Mesenteric fat pad (tissue), 1 donor: ENCODE measurements around the gene LRRC52. TPM values are rescaled to one million over a fixed set of nuclear protein-coding genes. Genes with fewer than 3 reads are reported as not detected.

Experiments
- DNase-seq: peaks from one replicate; pipeline ENCODE4 v3.0.0-alpha.2; 2020; ENCODE audit warnings: low spot score
- total RNA-seq: library from RNA; stranded (reverse); fragmentation: NEBNext Ultra II Directional; extraction: Animal tissue kit (Norgen Biotek cat#: 25700); gene quantifications from one replicate; pipeline ENCODE4 v1.2.1, GENCODE V29; 2021
- donor health status: DM: yes; HTN: yes; CAD: no.

Gene LRRC52
- total RNA-seq, 1 donor from 2014 or later = not detected

GRCh38 chr1:165537356-165538109, 6.3 kb upstream of the LRRC52 start:
- no peak for DNase-seq

DNA sequence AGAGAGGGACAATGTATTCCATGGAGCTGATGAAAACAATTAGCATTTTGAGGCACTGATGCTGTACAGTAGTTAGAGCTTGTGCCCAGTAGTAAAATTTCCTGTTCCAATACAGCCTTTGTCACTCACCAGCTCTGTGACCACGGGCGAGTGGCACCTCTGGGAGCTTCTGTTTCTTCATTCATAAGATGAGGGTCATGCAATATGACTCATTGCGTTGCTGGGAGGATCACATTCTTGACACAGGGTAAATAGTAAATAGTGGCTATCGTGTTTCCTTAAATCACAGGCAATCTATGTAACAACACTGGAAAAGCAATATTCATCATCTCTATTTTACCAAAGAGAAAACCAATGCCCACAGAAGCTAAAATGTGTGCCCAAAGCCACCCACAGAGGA, 4.5 kb upstream of the LRRC52 start:
- DNase-seq = no peak

GRCh38 chr1:165539908-165540307, 3.9 kb upstream of the LRRC52 start:
- DNase-seq = no peak

DNA sequence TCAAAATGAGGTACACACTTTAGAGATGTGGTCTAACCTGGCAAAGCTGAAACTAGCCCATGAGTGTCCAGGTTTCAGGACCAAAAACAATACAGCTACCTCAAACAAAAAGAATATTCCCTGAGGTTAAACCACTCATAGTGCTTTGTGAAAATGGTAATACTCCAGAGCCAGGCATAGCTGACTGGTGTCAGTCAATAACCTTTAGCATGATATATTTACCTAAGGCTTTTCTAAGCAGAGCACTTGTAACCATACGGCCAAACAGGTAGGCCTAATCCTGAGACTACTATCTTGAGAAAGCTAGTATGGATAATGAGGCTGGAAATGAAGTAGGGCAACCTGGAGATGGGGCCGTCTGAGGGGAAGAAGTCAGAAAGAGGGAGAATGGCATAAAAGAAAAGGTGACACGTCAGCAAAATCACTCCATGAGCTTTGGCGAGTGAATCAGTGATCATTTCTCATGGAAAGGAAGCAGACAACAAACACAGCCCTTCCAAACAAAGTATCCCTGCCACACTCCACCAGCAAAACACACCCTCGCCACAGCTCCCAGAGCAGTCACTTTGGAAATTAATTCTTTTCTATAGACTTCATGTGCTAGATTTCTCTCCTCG, 1.7 kb upstream of the LRRC52 start:
- DNase-seq = no peak

GRCh38 chr1:165542647-165543046, 1.2 kb upstream of the LRRC52 start:
- no peak for DNase-seq

GRCh38 chr1:165544996-165545395, 1.2 kb downstream of the LRRC52 start:
- no peak for DNase-seq

- no peak for DNase-seq
These were observed 2.2 kb downstream of the LRRC52 start for GRCh38 chr1:165545974-165546373.

DNA sequence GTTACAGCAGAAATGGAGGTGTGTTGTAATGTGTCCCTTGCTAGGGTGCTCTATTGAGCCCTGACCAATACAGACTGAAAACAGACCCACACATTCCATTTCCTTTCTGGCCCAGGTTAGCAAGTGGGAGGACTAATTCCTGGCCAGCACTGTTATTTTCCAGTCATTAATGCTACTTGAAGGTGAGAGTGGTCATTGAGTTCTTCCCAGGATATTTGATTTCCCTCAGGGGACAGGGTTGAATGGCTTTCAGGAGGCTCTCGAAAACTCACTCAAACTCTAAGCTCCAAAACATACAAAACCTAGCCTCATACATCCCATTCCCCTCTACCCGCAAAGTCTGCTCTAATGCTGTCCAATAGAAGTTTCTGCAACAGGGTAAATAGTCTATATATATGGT, 6.2 kb downstream of the LRRC52 start:
- DNase-seq = no peak

- DNase-seq = no peak
These were observed 7.7 kb downstream of the LRRC52 start for GRCh38 chr1:165551469-165551868.

DNA sequence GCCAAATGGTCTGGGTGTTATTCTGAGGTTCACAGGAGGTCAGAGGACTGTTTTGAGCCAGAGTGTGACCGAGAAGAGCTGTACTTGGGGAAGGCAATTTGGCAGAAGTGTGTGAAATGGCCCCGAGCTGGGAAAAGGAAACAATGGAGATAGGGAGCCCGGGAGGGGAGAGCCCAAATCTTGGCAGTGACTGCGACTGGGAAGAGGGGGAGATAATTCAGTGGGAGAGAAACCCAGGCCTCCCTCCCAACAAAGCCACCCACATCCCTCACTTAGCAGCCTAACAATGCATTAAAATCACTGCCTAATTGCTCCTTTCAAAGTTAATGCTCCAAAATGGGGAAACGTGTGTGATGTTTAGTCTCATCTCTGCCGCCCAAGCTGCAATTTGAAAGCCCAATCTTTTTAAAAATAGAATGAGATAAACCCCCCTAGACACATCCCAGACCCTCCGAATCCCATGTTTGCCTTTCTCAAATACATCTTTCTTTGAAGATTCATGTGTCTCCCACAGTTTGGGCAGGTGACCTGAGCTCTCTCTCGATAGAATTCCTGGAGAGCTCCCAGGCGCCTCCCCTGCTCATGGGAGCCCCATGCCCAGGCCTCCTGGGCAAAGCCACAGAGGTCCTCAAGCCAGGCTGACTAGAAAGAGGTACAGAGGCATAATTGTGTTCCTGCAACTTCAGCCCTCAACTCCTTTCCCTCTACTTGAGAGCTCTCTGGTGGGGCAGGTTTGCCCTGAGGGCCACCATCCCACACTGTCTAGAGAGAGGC, 17.3 kb downstream of the LRRC52 start:
- DNase-seq = no peak

DNA sequence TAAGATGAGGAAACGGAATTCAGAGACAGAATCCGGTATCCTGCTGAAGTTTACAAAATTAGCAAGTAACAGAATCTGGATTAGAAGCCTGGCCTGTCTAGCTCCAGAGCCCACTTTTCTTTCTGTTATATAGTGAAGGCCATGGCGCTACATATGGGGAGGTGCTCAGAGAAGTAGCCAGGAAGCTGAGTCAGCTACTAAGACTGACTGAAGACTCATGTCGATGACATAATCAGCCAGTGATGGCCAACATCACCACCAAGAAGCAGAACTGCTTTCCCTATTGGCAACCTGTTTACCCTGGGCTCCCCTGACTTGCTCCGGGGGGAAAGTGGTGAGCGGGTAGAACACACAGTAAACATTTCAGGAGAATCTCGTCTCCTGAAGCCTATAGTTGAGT, 18.8 kb downstream of the LRRC52 start:
- no peak for DNase-seq

DNA sequence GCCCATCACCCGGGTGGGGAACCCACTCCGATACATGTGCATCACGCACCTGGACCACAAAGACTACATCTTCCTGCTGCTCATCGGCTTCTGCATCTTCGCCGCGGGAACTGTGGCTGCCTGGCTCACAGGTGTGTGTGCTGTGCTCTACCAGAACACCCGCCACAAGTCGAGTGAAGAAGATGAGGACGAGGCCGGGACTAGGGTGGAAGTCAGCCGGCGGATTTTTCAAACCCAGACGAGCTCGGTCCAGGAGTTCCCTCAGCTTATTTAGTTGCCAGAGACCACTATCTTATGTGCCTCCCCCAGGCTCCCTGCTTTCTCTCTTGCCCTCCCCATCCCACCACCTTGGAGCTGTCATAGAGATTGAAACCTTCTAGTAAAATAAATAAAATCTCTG, 19.8 kb downstream of the LRRC52 start:
- DNase-seq = no peak

DNA sequence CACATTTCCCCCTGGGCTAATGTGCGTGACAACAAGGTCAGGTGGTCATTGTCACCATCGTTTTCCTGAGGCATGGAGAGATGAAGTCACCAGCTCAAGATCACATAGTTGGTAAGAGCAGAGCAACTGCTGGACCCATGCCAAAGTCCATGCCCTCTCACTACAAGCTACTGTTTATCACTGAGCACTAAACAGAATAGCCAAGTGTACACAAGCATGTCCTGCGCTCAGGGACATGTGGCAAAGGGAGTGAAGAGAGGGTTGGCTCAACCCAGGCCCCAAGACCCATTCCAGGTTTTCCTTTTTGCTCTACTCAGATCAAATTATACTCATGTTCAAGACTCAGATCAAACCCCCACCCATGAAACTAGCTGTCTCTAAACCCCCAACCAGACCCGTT, 20.8 kb downstream of the LRRC52 start:
- DNase-seq = no peak

- no peak for DNase-seq
These were observed 22.1 kb downstream of the LRRC52 start for GRCh38 chr1:165565751-165566490.

DNA sequence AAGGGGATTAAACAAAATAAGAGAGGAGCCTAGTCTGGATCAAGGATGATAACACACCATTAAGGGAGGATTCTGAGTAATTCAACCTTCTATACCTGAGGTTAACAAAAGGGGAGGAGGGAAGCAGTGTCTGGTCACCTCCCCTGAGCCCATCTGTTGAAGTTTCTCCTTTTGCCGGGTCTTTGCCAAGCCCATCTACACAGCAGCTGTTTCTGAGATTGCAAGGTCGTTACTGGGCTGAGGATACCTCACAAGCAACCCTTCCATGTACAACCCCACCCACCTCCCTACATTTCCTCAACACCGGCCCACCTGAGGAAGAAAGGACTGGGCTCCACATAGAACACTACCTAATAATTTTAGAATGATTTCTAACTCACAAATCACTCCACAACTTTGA, 26.3 kb downstream of the LRRC52 start:
- no peak for DNase-seq

GRCh38 chr1:165573787-165574186, 30.0 kb downstream of the LRRC52 start:
- DNase-seq = no peak

- no peak for DNase-seq
These were observed 30.5 kb downstream of the LRRC52 start for GRCh38 chr1:165574295-165574694.

GRCh38 chr1:165575468-165576099, 31.8 kb downstream of the LRRC52 start:
- no peak for DNase-seq

- no peak for DNase-seq
These were observed 32.7 kb downstream of the LRRC52 start for GRCh38 chr1:165576536-165576935.

DNA sequence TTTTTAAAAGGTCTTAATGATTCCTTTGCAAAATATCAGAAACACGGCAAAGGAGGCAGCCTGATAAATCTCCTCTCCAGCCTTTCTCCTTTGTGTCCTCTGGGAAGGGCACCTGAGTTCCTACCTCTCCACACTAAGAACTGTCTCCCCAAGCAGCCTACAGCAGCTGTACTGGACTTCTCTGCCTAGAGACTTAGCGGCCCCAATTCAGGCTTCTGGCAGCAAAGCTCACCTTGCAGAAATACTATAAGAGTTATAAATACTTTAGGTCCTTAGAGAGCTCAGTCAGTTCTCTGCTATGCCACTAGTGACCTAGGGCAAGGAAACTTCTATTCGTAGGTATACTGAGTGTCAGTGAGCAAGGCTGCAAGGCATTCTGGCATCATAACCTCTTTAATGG, 33.9 kb downstream of the LRRC52 start:
- DNase-seq = no peak
